ENCODE results near the gene LSM4.

The LSM4 gene

DNA sequence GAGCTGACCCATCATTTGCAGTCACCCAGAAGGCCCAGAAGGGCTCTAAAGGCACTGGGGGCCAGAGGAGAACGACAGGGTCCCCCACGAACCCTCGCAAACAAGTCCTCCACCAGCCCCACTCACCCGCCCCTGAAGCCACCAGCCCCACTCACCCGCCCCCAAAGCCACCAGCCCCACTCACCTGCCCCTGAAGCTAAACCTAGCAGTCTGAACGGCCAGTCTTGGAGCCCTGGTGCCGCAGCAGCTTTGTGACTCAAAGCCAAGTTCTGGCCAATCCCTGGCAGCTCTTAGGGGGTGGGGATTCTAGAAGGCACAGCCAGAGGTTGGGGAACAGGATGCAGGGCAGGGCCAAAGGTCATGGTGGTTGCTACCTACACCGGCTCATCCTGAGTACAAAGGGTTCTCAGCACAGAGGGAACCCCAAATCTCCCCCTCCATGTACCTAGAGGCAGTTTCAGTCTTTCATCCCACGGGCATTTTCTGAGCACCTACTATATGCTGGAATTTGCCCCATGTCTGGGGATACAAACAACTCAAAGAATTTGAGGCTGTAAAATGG, 48.6 kb downstream of the LSM4 start, which contains the start of gene IQCN:
TSS of gene IQCN (minus strand) at position 234 of the 562 bp plus-strand sequence. CDS start 4,974 bp downstream, outside the sequence.
- no peak for DNase-seq

DNA sequence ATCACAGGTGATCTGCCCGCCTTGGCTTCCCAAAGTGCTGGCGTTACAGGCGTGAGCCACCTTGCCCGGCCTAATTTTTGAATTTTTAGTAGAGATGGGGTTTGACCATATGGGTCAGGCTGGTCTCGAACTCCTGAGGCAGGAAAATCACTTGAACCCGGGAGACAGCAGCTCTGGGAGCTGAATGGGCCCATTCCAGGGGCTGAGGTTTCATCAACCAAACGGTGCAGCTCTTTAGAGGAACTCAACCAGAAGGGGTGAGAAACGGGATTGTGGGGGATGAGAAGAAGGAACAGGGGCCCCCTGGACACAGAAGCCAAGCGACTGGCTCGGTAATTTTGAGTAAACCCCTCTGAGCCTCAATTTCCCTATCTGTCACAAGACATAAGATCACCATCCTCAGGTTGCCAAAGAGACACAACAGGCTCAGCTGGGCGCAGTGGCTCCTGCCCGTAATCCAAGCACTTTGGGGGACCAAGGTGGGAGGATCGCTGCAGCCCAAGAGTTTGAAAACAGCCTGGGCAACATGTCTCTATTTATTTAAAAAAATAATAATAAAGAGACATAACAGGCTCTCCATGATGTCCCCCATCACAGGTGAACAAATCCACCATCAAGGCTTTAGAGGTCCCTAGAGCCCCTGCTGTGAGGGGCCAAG, 49.2 kb downstream of the LSM4 start:
- DNase-seq: no peak

DNA sequence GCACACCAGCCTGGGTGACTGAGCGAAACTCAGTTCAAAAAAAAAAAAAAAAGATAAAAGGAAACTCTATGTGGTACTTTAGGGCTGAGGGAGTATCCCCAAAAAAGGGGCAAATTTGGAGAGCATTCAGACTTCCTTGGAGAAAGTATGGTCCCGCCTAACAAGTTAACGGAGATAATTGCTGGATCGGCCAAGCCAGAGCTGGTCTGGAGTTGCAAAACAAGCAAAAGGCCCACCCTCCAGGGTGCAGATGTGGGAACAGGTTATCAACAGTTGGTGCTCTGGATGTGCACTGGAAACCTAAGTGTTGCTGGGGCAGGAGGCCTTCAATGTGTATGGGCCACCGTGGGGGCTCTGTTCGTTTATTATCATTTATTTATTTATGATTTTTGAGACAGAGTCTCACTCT, 51.4 kb downstream of the LSM4 start:
- DNase-seq: no peak

DNA sequence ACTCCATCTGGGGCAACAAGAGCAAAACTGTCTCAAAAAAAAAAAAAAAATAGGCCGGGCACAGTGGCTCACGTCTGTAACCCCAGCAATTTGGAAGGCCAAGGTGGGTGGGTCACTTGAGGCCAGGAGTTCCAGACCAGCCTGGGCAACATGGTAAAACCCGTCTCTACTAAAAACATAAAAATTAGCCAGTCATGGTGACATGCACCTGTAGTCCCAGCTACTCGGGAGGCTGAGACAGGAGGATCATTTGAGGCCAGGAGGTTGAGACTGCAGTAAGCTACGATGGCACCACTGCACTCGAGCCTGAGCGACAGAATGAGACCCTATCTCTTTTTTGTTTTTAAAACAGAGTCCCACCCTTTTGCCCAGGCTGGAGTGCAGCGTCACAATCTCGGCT, 52.5 kb downstream of the LSM4 start:
- no peak for DNase-seq

GRCh38 chr19:18269070-18269723, 53.7 kb downstream of the LSM4 start:
- DNase-seq: no peak

- DNase-seq: no peak
Observed at GRCh38 chr19:18266771-18267686, 55.8 kb downstream of the LSM4 start.

DNA sequence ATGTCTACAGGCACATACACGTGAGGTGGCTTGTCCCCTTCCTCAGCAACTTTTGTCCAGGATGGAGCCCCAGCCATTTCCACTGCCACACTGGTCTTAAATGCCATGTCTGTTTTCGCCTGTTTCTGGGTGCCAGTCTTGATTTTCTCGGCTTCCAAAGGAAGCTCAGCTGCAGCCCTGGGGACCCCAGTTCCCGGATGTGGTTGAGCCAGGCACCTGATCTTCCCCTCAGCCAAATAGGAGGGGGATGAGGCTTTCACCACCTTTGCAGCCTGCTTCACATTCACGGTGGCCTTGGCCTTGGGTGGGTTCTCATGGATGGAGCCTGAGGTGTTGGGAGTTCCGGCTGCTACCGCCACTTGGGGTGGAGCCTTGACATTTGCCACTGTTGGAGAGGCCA, 57.3 kb downstream of the LSM4 start:
- no peak for DNase-seq

DNA sequence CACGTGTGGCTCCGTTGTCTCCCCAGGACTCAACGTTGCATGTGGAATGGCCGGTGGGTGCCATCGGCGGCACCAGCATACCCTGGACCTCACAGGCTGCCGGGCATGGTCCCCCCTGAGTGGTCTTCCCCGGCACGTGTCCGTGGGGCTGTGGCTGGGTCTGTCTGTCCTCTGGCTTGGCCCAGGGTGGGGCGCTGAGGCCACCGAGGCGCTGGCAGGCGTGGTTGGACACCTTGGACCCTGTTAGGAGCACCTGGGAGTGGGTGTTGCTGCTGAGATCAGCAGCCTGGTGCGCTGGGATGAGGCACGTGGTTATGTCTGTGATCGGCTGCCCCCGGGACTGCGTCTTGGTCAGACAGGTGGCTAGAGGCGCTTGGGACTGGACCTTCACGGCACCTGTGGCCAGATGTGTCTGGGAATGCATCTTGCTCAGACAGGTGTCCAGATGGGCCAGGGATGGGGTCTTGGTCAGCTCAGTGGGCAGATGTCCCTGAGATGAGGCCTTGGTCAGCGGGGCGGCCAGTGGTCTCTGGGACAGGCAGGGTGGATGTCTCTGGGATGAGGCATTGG, 57.8 kb downstream of the LSM4 start:
- no peak for DNase-seq

DNA sequence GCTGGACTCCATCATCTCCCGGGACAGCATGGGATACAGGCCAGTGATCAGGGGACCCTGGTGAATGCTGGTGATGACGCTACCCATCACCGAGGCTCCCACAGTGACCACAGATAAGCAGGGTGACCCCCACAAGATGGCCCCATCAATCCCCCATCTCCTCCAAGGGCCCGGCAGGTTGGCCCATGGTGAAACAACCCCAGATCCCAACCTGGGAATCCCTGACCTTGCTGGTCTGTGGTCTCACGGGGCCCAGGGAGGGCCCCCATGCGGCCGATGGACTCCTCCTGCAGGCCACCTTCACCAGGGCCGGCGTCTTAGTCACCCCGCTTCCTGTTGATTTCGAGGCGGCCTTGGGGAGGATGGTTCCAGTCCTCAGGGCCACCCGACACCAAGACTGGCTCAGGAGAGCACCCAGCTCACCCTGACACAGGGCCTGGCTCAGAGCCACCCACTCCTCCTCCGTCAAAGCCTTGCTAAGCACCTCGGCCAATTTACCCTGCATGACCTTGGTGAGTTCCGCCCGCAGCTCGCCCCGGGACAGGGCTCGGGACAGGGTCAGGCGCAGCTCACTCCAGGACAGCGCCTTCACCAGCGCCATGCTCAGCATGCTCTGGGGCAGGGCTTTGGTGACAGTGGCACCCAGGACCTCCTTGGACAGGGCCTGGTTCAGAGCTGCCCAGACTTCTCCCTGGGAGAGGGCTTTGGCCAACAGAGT, 58.6 kb downstream of the LSM4 start:
- DNase-seq: no peak

DNA sequence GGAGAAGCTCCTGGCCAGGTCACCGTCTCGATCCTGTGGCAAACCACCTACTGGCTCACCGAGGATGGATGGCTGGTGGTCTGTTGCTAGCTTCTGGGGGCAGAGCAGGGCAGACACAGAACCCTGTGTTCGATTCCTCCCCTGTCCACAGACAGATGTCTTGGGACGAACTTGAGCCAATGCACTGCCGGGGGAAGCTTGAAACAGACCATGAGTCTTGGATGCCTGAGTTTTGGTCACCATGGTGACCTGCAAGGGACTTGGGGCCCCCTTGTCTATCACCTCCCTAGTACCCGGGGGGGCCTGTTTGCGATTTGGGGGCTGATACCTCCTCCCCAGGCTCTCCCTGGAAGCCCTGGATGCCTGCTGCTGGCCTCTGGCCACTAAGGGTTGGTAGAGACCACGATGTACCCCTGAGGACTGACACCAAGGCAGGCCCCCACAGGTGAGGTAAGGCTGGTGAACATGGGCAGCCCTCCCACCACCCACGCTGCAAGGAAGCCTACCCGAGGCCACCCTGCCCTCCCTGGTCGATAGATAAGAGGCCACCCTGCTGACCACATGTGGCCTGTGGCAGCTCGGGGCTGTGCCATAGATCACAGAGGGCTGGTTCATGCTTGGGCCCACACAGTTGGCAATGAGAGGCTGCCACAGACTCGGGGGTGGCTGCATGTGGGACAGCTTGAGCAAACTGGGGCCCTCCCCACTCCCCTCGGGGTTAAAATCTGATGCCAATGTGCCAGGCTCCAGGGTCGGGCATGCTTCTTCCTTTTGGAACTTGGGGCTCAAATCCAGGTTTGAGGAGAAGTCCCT, 59.3 kb downstream of the LSM4 start:
- no peak for DNase-seq

- no peak for DNase-seq
Observed at GRCh38 chr19:18262917-18263316, 60.0 kb downstream of the LSM4 start.

DNA sequence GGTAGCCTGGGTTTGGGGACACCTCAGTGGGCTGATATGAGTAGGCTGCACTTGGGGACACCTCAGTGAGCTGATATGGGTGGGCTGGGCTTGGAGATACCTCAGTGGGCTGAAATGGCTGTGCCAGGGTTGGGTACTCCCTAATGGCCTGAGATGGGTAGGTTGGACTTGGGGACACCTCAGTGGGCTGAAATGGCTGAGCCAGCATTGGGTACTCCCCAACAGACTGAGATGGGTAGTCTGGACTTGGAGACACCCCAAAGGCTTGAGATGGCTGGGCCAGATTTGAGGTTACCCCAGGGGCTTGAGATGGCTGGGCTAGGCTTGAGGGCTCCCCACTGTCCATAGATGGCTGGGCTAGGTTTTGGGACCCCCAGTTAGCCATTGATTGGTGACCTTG, 60.7 kb downstream of the LSM4 start:
- no peak for DNase-seq

DNA sequence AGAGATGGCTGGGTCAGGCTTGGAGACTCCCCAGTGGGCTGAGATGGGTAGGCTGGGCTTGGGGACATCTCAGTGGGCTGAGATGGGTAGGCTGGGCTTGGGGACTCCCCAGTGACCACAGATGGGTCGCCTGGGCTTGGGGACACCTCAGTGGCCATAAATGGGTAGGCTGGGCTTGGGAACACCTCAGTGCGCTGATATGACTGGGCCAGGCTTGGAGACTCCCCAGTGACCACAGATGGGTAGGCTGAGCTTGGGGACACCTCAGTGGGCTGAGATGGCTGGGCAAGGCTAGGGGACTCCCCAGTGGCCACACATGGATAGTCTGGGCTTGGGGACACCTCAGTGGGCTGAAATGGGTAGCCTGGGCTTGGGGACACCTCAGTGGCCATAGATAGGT, 61.4 kb downstream of the LSM4 start:
- no peak for DNase-seq

DNA sequence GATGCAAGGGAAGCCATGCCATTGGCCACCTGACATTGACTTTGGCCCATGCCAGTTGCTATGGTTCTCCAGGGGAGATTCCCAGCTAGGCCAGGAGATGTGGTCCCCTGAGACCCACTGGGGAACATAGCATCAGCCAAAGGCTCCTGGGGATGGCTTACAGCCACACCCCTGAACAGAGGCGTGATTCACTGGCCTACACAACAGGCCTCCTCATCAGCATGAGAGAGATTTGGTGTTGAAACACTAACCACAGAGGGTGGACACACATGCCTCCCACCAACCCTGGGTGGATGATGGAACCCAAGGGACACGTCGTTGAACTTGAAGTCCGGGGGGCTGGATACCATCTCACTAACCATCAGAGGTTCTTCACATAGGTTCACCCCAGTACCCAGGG, 63.0 kb downstream of the LSM4 start:
- no peak for DNase-seq

GRCh38 chr19:18257503-18258470, 65.1 kb downstream of the LSM4 start:
- no peak for DNase-seq
